Amniotic epithelial cell (primary cell): ENCODE results near the gene ZNF595.
"Not testable (repeated sequence)": the region's sequence is repeated elsewhere in the genome, so short reads cannot be mapped to it uniquely, and the experiment has no call there.

Source experiments
- DNase-seq: peaks from one replicate; pipeline ENCODE4 v3.0.0-alpha.2; 2010; ENCODE audit warnings: low read depth

ZNF595 gene

GRCh38 chr4:52804-53479, at the start of gene ZNF595:
ZNF595 (plus strand) TSS chr4:53321; CDS start chr4:53489, 168 bp downstream.
- not testable (repeated sequence) for DNase-seq

DNA sequence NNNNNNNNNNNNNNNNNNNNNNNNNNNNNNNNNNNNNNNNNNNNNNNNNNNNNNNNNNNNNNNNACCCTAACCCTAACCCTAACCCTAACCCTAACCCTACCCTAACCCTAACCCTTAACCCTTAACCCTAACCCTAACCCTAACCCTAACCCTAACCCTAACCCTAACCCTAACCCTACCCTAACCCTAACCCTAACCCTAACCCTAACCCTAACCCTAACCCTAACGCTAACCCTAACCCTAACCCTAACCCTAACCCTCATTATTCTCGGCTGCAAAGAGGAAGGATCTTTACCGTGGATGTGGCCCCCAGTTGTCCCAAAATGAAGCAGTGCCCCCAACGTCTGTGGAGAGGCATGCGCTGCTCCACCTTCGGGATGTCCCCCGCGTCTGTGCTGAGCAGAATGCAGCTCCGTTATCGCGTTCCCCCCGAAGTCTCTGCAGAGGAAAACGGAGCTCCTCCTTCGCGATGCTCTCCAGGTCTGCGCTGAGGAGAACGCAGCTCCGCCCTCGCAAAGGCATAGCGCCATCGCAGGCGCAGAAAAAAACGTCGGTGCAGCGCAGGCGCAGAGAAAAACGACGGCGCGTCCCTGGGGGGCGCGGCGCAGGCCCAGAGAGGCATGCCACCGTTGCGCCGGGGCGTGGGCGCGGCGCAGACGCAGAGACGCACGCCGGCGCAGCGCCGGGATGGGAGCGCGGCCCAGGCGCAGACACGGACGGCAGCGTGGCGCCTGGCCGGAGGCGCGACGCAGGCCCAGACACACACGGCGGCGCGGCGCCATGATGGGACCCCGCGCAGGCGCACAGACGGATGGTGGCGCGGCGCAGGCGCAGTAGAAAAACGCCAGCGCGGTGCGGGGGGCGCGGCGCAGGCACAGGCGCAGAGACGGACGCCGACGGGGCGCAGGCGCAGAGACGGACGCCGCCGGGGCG, 42.9 kb upstream of the ZNF595 start:
- DNase-seq = peak; percentile 17

GRCh38 chr4:11095-11815, 41.9 kb upstream of the ZNF595 start:
- not testable (repeated sequence) for DNase-seq

GRCh38 chr4:11816-12417, 41.2 kb upstream of the ZNF595 start:
- DNase-seq = not testable (repeated sequence)

DNA sequence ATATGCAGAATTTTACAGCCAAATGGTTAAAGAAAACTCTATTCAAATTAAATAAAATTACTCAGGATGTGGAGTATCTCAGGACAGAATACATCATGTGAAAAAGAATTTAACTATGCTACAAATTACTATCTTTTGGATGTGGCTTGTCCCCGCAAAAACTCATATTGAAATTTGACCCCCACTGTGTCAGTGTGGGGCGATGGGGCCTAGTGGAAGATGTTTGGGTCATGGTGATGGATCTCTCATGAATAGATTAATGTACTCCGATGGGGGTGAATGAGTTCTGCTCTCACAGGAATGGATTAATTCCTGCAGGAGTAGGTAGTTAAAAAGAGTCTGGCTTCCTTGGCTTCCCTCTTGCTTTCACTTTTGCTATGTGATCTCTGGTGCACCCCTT, 35.0 kb upstream of the ZNF595 start:
- not testable (repeated sequence) for DNase-seq

DNA sequence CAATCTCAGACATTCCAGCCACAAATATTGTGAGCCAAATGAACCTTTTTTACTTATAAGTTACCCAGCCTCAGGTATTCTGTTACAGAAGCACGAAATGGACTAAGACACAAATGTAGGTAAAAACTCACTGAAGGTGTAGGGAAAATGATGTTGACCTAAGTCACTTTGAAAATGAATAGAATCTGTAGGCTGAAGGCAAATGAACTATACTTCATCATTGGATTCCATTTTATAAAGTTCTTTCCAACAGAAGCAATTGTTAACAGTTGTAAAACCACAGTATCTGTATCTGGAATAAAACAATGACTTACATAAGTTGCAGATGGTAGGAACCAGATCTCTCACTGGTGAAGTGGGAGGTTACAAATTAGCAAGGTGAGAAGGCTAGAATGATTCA, 34.5 kb upstream of the ZNF595 start:
- not testable (repeated sequence) for DNase-seq

- DNase-seq = not testable (repeated sequence)
Observed at GRCh38 chr4:22882-23281, 30.2 kb upstream of the ZNF595 start.

GRCh38 chr4:24359-24758, 28.8 kb upstream of the ZNF595 start:
- not testable (repeated sequence) for DNase-seq

DNA sequence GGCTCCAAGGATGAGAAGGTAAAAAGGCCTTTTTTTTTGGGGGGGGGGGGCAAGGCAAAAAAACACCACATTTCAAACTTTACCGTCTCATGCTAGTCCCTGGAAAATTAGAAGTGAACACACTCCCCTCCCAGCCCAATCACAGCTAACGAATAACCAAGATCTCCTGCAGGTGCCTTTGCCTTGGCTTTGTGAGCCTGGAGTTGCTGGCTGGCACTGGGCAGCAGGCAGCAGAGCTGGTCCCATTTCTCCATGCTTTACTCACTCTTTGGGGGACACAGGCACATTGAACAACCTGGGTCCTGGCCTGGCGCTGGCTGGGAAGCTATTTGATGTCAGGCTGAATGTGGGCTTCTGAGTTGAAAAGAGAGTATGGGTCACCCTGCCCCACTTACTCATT, 25.6 kb upstream of the ZNF595 start:
- DNase-seq = not testable (repeated sequence)

- DNase-seq = not testable (repeated sequence)
Observed at GRCh38 chr4:28767-29542, 24.2 kb upstream of the ZNF595 start.

DNA sequence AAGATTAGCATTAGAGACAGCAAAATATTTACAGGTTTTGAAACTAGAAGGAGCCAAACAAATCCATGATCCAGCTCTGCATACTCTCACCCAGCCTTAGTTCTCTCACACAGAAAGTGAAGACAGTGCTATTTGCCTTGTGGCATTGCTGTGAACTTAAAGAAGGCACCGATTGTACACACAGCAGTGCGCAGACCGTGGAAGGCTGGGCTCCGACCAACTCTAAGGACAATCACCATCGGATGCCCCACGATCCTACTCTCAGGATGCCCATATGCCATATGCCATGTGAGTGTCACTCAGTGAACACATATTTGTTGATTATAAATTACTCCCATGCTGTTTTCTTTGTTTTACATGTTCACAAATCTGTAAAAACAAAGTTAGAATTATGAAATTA, 19.8 kb upstream of the ZNF595 start:
- DNase-seq = not testable (repeated sequence)

DNA sequence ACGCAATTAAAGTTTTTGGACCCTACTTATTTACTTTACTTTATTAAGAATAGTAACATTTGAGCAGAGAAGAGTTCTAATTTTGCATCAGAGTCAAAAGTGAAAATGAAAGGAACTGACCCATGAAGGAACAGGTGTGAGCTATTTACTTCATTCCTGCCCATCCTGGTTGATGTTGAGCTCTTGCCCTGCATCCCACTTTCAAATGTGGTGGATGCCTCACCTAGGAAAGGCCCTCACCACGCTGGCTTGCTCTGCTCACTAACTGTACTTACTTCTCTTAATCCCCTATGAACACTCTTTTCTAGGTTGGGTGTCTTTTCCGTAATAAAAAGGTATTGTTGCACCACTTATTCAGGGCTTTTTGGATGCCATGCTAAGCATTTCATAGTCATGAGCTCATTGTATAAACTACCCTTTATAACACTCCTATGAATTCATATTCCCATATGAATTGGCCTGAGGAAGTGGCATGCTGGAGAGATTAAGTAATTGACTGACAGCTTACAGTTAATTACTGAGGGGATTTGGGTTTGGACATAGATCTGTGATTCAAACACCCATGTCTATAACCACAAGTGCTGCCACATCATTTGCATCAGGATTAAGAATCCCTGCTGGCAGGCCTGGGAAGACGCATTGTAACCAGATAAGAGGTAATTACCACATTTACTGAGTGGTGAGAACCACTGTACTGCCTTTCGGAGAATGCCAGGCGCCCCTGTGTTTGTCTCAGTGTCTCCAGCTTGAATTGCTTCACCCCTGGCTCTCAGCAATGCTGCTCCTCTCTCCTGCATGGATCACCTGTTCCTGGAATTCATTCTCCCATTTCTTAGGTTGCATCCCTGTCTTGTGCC, 16.3 kb upstream of the ZNF595 start:
- DNase-seq = not testable (repeated sequence)

DNA sequence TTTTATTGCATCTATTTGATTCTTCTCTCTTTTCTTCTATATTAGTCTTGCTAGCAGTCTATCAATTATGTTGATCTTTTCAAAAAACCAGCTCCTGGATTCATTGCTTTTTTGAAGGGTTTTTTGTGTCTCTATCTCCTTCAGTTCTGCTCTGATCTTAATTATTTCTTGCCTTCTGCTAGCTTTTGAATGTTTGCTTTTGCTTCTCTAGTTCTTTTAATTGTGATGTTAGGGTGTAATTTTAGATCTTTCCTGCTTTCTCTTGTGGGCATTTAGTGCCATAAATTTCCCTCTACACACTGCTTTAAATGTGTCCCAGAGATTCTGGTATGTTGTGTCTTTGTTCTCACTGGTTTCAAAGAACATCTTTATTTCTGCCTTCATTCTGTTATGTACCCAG, 14.9 kb upstream of the ZNF595 start:
- not testable (repeated sequence) for DNase-seq

GRCh38 chr4:43375-43774, 9.7 kb upstream of the ZNF595 start:
- not testable (repeated sequence) for DNase-seq

DNA sequence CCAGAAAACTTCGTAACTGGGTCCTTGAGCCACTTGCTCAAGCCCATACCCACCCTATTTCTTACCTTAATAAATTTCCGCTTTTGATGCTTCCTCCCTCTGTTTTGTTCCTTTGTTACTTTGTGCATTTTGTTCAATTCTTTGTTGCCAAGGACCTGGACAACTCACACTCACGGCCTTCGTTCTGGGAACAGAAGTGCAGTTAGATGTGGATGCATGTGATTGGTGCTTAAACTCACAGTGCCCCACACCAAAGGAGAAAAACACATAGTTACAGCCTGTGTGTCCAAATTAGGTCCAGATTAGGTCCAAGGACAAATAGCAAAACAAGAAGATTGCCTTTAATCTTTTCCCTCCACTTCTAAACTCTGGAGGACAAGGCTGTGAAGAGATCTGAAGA, 1.9 kb upstream of the ZNF595 start:
- DNase-seq = not testable (repeated sequence)

GRCh38 chr4:51655-52277, 1.4 kb upstream of the ZNF595 start:
- DNase-seq = not testable (repeated sequence)

DNA sequence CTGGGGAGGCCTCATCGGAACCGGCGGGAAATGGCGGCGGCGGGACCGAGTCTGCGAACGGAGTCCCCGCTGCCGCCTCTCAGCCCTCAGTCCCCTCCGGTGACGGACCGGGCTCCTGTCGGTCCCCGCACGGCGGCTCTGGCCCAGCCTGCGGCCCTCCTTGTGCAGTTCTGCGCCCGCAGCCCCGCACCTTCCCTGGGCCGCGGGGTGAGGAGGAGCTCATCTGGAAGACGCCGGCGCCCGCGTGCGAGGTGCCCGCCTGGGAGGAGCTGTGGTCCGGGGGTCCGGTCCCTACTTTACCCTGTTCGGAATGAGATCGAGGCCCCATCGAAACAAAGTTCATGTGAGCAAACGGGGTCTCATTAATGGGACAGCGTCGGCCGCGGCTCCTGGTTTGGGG, 400 bp downstream of the ZNF595 start:
- DNase-seq = not testable (repeated sequence)

DNA sequence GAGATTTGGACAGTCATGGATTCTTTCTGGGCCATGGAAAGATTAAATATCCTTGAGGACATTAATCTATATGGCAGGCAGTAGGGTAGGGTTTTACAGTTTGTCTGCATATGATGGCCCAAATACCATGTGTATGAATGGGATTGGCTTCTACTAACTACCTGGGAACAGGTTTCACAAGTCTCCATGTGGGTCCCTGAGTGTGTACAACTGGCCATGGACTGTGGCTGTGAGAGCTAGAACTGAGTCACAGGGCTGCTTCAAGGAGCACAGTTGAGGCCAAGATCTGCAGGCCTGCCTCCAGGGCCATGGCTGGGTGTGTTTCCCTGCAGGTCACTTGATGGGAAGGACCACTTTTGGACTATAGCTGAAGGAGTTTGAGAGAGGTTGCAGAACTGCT, 11.6 kb downstream of the ZNF595 start:
- not testable (repeated sequence) for DNase-seq

DNA sequence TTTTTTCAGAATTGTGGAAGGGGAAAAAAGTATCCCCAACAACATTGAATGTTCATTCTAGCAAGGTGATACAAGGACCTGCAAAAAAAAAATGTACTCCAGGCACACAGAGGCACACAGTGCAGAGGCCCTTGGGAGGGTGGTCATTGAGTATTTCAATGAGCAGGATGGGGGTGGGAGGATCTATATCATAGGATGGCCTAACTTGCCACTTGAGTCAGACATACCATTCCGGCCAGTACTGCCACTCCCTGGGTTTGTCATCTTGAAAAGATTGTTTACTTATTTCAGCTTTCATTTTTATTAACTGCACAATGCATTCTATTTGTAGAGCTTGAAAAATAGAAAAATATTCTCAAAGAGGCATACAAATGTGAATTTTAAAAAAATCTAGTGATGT, 18.7 kb downstream of the ZNF595 start:
- DNase-seq = no peak

DNA sequence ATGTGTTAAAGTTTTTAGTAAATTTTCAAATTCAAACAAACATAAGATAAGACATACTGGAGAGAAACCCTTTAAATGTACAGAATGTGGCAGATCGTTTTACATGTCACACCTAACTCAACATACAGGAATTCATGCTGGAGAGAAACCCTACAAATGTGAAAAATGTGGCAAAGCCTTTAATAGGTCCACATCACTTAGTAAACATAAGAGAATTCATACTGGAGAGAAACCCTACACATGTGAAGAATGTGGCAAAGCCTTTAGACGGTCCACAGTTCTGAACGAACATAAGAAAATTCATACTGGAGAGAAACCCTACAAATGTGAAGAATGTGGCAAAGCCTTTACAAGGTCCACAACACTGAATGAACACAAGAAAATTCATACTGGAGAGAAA, 32.8 kb downstream of the ZNF595 start:
- DNase-seq = no peak
